ENCODE measurements around the gene NDUFC1.
"Not testable (repeated sequence)": the region's sequence is repeated elsewhere in the genome, so short reads cannot be mapped to it uniquely, and the experiment has no call there.

Gene NDUFC1

GRCh38 chr4:139301821-139302611 is at the start of gene NDUFC1:
NDUFC1 (minus strand) TSS chr4:139302477; CDS start chr4:139295798, 6,679 bp downstream.
- DNase-seq = peak; percentile 49 to 75

- DNase-seq = no peak
These were observed 35.3 kb upstream of the NDUFC1 start for GRCh38 chr4:139337612-139338011.

- DNase-seq = no peak
These were observed 30.8 kb upstream of the NDUFC1 start for GRCh38 chr4:139333046-139333445.

GRCh38 chr4:139331185-139331584 is 28.9 kb upstream of the NDUFC1 start:
- DNase-seq = no peak

- DNase-seq = no peak
These were observed 28.0 kb upstream of the NDUFC1 start for GRCh38 chr4:139330283-139330682.

GRCh38 chr4:139329665-139330200 is 27.5 kb upstream of the NDUFC1 start:
- DNase-seq = no peak

GRCh38 chr4:139324620-139325019 is 22.3 kb upstream of the NDUFC1 start:
- no peak for DNase-seq

- not testable (repeated sequence) for DNase-seq
These were observed 20.3 kb upstream of the NDUFC1 start for GRCh38 chr4:139322541-139322940.

GRCh38 chr4:139322070-139322469 is 19.8 kb upstream of the NDUFC1 start:
- DNase-seq = not testable (repeated sequence)

GRCh38 chr4:139319571-139319970 is 17.3 kb upstream of the NDUFC1 start:
- DNase-seq = no peak

GRCh38 chr4:139317635-139318034 is 15.4 kb upstream of the NDUFC1 start:
- DNase-seq = no peak

GRCh38 chr4:139316733-139317132 is 14.5 kb upstream of the NDUFC1 start:
- no peak for DNase-seq

GRCh38 chr4:139315221-139315675 is 13.0 kb upstream of the NDUFC1 start:
- DNase-seq = no peak

- no peak for DNase-seq
These were observed 11.9 kb upstream of the NDUFC1 start for GRCh38 chr4:139314047-139314800.

- DNase-seq = not testable (repeated sequence)
These were observed 11.1 kb upstream of the NDUFC1 start for GRCh38 chr4:139313414-139313813.

GRCh38 chr4:139312552-139313332 is 10.5 kb upstream of the NDUFC1 start:
- DNase-seq = no peak

GRCh38 chr4:139311909-139312308 is 9.6 kb upstream of the NDUFC1 start:
- no peak for DNase-seq

GRCh38 chr4:139304920-139305319 is 2.6 kb upstream of the NDUFC1 start:
- DNase-seq = no peak

GRCh38 chr4:139301113-139301820 is 1.0 kb downstream of the NDUFC1 start, which contains the start of gene NAA15:
NAA15 (plus strand) TSS chr4:139301505; CDS start chr4:139301778, 273 bp downstream.
- DNase-seq = peak; percentile 97 to 99

- DNase-seq = peak; percentile 55 to 77
These were observed 1.7 kb downstream of the NDUFC1 start for GRCh38 chr4:139300431-139301112.

- no peak for DNase-seq
These were observed 2.7 kb downstream of the NDUFC1 start for GRCh38 chr4:139299536-139299935.

All from NCI-H526 (cell line).